Measurements from ENCODE around the gene ZNF586.
"Not testable (repeated sequence)": the region's sequence is repeated elsewhere in the genome, so short reads cannot be mapped to it uniquely, and the experiment has no call there.

Gene ZNF586

DNA sequence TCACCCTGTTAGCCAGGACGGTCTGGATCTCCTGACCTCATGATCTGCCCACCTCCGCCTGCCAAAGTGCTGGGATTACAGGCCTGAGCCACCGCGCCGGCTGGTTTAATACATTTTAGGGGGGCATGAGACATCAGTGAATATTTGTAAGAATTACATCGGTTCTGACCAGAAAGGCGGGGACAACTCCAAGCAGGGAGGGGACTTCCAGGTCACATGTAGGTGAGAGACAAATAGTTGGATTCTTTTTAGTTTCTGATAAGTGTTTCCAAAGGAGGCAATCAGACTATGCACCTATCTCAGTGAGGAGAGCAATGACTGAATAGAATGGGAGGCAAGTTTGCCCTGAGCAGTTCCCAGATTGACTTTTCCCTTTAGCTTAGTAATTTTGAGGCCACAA is 48.9 kb downstream of the ZNF586 start:
- Histone ChIP-seq H3K4me3 (ENCODE audit: low read depth, low read length) (no peak overlapping the region), H3K27ac (no peak overlapping the region), H3K36me3 (replicated peaks) (peaks cover 4% of the 10 kb centered on the region), H3K27me3 (replicated peaks) (no peaks in the 10 kb centered on the region)
- in situ Hi-C loops (cut with HindIII; ENCODE audit: low pct_ligation_motif_present, low sequenced_read_pairs): no loop called here
- no peak for DNase-seq
- TF ChIP-seq CTCF (IDR thresholded peaks at IDR 0.05; ENCODE audit: low read depth, low read length, missing control alignments): no peak

GRCh38 chr19:57819475-57820148 is 50.1 kb downstream of the ZNF586 start:
- H3K36me3 ChIP-seq (replicated peaks): peaks cover 2% of the 10 kb centered on the region
- H3K4me3 ChIP-seq (ENCODE audit: low read depth, low read length): peak overlapping the region; percentile 97
- in situ Hi-C loops (cut with HindIII; ENCODE audit: low pct_ligation_motif_present, low sequenced_read_pairs): no loop called here
- H3K27ac ChIP-seq: peak overlapping the region; percentile 75
- no peaks in the 10 kb centered on the region for H3K27me3 ChIP-seq (replicated peaks)
- DNase-seq: peak; percentile 94
- TF ChIP-seq CTCF (IDR thresholded peaks at IDR 0.05; ENCODE audit: low read depth, low read length, missing control alignments): peak; percentile 8

DNA sequence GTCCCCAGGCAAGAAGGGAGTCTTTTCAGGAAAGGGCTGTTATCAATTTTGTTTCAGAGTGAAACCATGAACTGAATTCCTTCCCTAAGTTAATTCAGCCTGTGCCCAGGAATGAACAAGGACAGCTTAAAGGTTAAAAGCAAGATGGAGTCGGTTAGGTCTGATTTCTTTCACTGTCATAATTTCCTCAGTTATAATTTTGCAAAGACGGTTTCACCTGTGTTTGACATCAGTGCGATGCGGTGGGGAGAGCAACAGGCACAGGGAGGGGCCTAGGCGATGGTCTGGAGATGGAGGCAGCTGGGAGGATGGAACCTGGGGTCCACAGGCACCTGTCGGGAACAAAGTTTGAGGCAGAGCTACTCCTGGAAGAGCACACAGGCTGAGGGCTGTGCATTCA is 51.1 kb downstream of the ZNF586 start:
- Histone ChIP-seq H3K27ac (no peak overlapping the region), H3K4me3 (ENCODE audit: low read depth, low read length) (peak overlapping the region; percentile 97), H3K27me3 (replicated peaks) (no peaks in the 10 kb centered on the region), H3K36me3 (replicated peaks) (peaks cover 2% of the 10 kb centered on the region)
- TF ChIP-seq CTCF (IDR thresholded peaks at IDR 0.05; ENCODE audit: low read depth, low read length, missing control alignments): no peak
- in situ Hi-C loops (cut with HindIII; ENCODE audit: low pct_ligation_motif_present, low sequenced_read_pairs): no loop called here
- no peak for DNase-seq

- H3K4me3 ChIP-seq (ENCODE audit: low read depth, low read length); H3K27ac ChIP-seq; H3K36me3 ChIP-seq (replicated peaks); in situ Hi-C loops (cut with HindIII; ENCODE audit: low pct_ligation_motif_present, low sequenced_read_pairs); H3K27me3 ChIP-seq (replicated peaks); DNase-seq: not testable (repeated sequence)
Observed at GRCh38 chr19:57821095-57821494, 51.6 kb downstream of the ZNF586 start.

DNA sequence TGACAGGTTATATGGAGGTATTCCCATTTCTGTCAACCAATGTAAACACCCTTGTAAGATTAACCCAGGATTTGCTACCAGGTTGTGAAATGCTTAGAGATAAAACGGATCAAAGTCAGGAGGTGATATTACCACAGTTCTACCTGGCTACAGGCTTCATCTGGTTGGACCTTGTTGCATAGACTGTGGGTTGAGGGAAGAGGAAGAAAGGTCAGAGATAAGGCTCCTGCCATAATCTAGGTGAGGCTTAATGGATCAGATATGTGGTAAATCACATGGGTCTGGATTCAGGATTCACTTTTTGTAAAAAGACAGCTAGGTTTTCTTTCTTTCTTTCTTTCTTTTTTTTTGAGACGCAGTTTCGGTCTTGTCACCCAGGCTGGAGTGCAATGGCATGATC is 52.0 kb downstream of the ZNF586 start:
- H3K27me3 ChIP-seq (replicated peaks); in situ Hi-C loops (cut with HindIII; ENCODE audit: low pct_ligation_motif_present, low sequenced_read_pairs); DNase-seq: not testable (repeated sequence)

GRCh38 chr19:57823155-57823554 is 53.7 kb downstream of the ZNF586 start:
- in situ Hi-C loops (cut with HindIII; ENCODE audit: low pct_ligation_motif_present, low sequenced_read_pairs); H3K4me3 ChIP-seq (ENCODE audit: low read depth, low read length): not testable (repeated sequence)

More for the DNA sequence above, 52.0 kb downstream of the ZNF586 start:
- H3K27ac ChIP-seq; H3K4me3 ChIP-seq (ENCODE audit: low read depth, low read length); H3K36me3 ChIP-seq (replicated peaks): not testable (repeated sequence)

GRCh38 chr19:57823608-57824007 is 54.1 kb downstream of the ZNF586 start:
- DNase-seq; H3K36me3 ChIP-seq (replicated peaks); in situ Hi-C loops (cut with HindIII; ENCODE audit: low pct_ligation_motif_present, low sequenced_read_pairs); H3K4me3 ChIP-seq (ENCODE audit: low read depth, low read length); H3K27ac ChIP-seq; H3K27me3 ChIP-seq (replicated peaks): not testable (repeated sequence)

More at GRCh38 chr19:57823155-57823554, 53.7 kb downstream of the ZNF586 start:
- not testable (repeated sequence) for H3K36me3 ChIP-seq (replicated peaks); H3K27ac ChIP-seq; H3K27me3 ChIP-seq (replicated peaks); DNase-seq

GRCh38 chr19:57825511-57825910 is 56.0 kb downstream of the ZNF586 start:
- no peak for TF ChIP-seq CTCF (IDR thresholded peaks at IDR 0.05; ENCODE audit: low read depth, low read length, missing control alignments)
- Histone ChIP-seq H3K27ac (no peak overlapping the region), H3K4me3 (ENCODE audit: low read depth, low read length) (no peak overlapping the region), H3K36me3 (replicated peaks) (peaks cover 2% of the 10 kb centered on the region), H3K27me3 (replicated peaks) (no peaks in the 10 kb centered on the region)
- DNase-seq: no peak
- in situ Hi-C loops (cut with HindIII; ENCODE audit: low pct_ligation_motif_present, low sequenced_read_pairs): no loop called here
